IMR-90 (cell line): Measurements from ENCODE around the gene RAC3. TPM values are rescaled to one million over a fixed set of nuclear protein-coding genes. Genes with fewer than 3 reads are reported as not detected.

Source experiments
- ATAC-seq: fragments of 200-7000 bp; cut with Tn5 transposase; 2 replicates; pipeline ENCODE4 v1.9.1; 2020; ENCODE audit warnings: low read depth, mild to moderate bottlenecking, moderate library complexity
- BruUV-seq: library from RNA; stranded (reverse); fragments of 400-500 nt; replicated peaks from 2 replicates; lab custom pipeline; 2021; lab: Mats Ljungman, UMichigan
- CTCF ChIA-PET: fragments of 300-600 bp; formaldehyde crosslinking; extraction: SDS; loops from one replicate; lab custom pipeline; 2021; ENCODE audit warnings: antibody characterized with exemption; lab: Yijun Ruan, JAX
- POLR2A ChIA-PET: fragments of 300-600 bp; sonication (Branson Sonifier 250); formaldehyde crosslinking; loops from one replicate; lab custom pipeline; 2022; ENCODE audit warnings: antibody characterized with exemption; ENCODE audit not compliant: unreplicated experiment; lab: Charles Lee
- DNase-seq: peaks from one replicate; pipeline ENCODE4 v3.0.0; 2013
- H2AFZ ChIP-seq: replicated peaks from 2 replicates; pipeline ENCODE3; 2013; ENCODE audit warnings: low read length, mild to moderate bottlenecking; ENCODE audit not compliant: poor library complexity
- H2AK5ac ChIP-seq: 2 replicates; pipeline ENCODE4 v1.6.1; 2013; ENCODE audit warnings: low read depth, low read length, inconsistent platforms
- H2AK9ac ChIP-seq: replicated peaks from 2 replicates; pipeline ENCODE3; 2013; ENCODE audit warnings: mild to moderate bottlenecking, low read depth, low read length, moderate library complexity; ENCODE audit not compliant: poor library complexity
- H2BK120ac ChIP-seq: 2 replicates; pipeline ENCODE4 v1.6.1; 2013; ENCODE audit warnings: low read depth, low read length, inconsistent platforms
- H2BK15ac ChIP-seq: 3 replicates; pipeline ENCODE4 v1.6.1; 2013; ENCODE audit warnings: low read depth, low read length, inconsistent platforms
- H2BK20ac ChIP-seq: 2 replicates; pipeline ENCODE4 v1.6.1; 2013; ENCODE audit warnings: low read depth, mild to moderate bottlenecking, inconsistent platforms, low read length, moderate library complexity
- H2BK5ac ChIP-seq: 2 replicates; pipeline ENCODE4 v1.6.1; 2013; ENCODE audit warnings: mild to moderate bottlenecking, low read depth, low read length, inconsistent platforms; ENCODE audit not compliant: poor library complexity, severe bottlenecking
- H3K14ac ChIP-seq: replicated peaks from 2 replicates; pipeline ENCODE4 v1.6.1; 2013; ENCODE audit warnings: low read depth, low read length, inconsistent platforms
- H3K18ac ChIP-seq: 2 replicates; pipeline ENCODE4 v1.6.1; 2013; ENCODE audit warnings: low read depth, low read length, control low read depth
- H3K23ac ChIP-seq: 2 replicates; pipeline ENCODE4 v1.6.1; 2013; ENCODE audit warnings: low read depth, low read length, inconsistent platforms
- H3K27ac ChIP-seq: 2 replicates; pipeline ENCODE4 v1.5.1; 2013; ENCODE audit warnings: mild to moderate bottlenecking, control low read depth, low read length; ENCODE audit not compliant: insufficient read depth
- H3K27me3 ChIP-seq: 2 replicates; pipeline ENCODE4 v1.6.1; 2013; ENCODE audit warnings: low read length; ENCODE audit not compliant: control insufficient read depth, insufficient read depth
- H3K36me3 ChIP-seq: 2 replicates; pipeline ENCODE4 v1.6.1; 2013; ENCODE audit warnings: low read length, mixed read lengths; ENCODE audit not compliant: control insufficient read depth, insufficient read depth
- H3K4ac ChIP-seq: 2 replicates; pipeline ENCODE4 v1.6.1; 2013; ENCODE audit warnings: low read depth, low read length, inconsistent platforms
- H3K4me1 ChIP-seq: 2 replicates; pipeline ENCODE4 v1.6.1; 2013; ENCODE audit warnings: low read length, mixed read lengths; ENCODE audit not compliant: control insufficient read depth, insufficient read depth
- H3K4me2 ChIP-seq: 2 replicates; pipeline ENCODE4 v1.6.1; 2013; ENCODE audit warnings: low read depth, mild to moderate bottlenecking, control low read depth, low read length, moderate library complexity
- H3K4me3 ChIP-seq: 2 replicates; pipeline ENCODE4 v1.5.1; 2013; ENCODE audit warnings: low read depth, mild to moderate bottlenecking, control low read depth, low read length, moderate library complexity; ENCODE audit not compliant: insufficient read depth
- H3K56ac ChIP-seq: 2 replicates; pipeline ENCODE4 v1.6.1; 2013; ENCODE audit warnings: low read length, inconsistent platforms; ENCODE audit not compliant: insufficient read depth; ENCODE audit errors: extremely low read depth
- H3K79me1 ChIP-seq, 2 experiments: 2 replicates each; pipeline ENCODE4 v1.6.1; 2013; ENCODE audit warnings: low read length in 2 of 2, inconsistent platforms in 1 of 2, low read depth in 1 of 2
- H3K9ac ChIP-seq: 2 replicates; pipeline ENCODE4 v1.6.1; 2013; ENCODE audit warnings: low read depth, low read length, control low read depth
- H3K9me1 ChIP-seq: 2 replicates; pipeline ENCODE4 v1.6.1; 2013; ENCODE audit warnings: low read length, inconsistent platforms; ENCODE audit not compliant: insufficient read depth
- H3K9me3 ChIP-seq: 2 replicates; pipeline ENCODE4 v1.6.1; 2013; ENCODE audit warnings: low read length; ENCODE audit not compliant: control insufficient read depth, insufficient read depth
- H4K20me1 ChIP-seq: 2 replicates; pipeline ENCODE4 v1.6.1; 2013; ENCODE audit warnings: low read length, inconsistent platforms; ENCODE audit not compliant: insufficient read depth
- H4K5ac ChIP-seq: 2 replicates; pipeline ENCODE4 v1.6.1; 2013; ENCODE audit warnings: mild to moderate bottlenecking, low read depth, low read length, control low read depth
- H4K8ac ChIP-seq, 2 experiments: 2 replicates each; pipeline ENCODE4 v1.6.1; 2013; ENCODE audit warnings: low read depth in 2 of 2, low read length in 2 of 2, control low read depth in 1 of 2, inconsistent platforms in 1 of 2
- H4K91ac ChIP-seq: 2 replicates; pipeline ENCODE4 v1.6.1; 2013; ENCODE audit warnings: low read depth, low read length, inconsistent platforms; ENCODE audit not compliant: insufficient read depth
- FOS ChIP-seq: fragments of 150-350 bp; IDR thresholded peaks from 2 replicates; pipeline ENCODE4 v1.6.1; 2016; ENCODE audit warnings: low read depth, low read length
- MAZ ChIP-seq: IDR thresholded peaks from 2 replicates; pipeline ENCODE4 v1.6.1; 2012; ENCODE audit warnings: low read depth, mild to moderate bottlenecking, low read length, improper control_type of control experiment, moderate library complexity, borderline replicate concordance
- MXI1 ChIP-seq: IDR thresholded peaks from 2 replicates; pipeline ENCODE4 v1.6.1; 2012; ENCODE audit warnings: low read depth, mild to moderate bottlenecking, low read length, moderate library complexity, borderline replicate concordance
- NFE2L2 ChIP-seq: fragments of 150-350 bp; IDR thresholded peaks from 2 replicates; pipeline ENCODE4 v1.6.1; 2016; ENCODE audit warnings: low read depth, mild to moderate bottlenecking, low read length
- POLR2A ChIP-seq: IDR thresholded peaks from 2 replicates; pipeline ENCODE4 v1.6.1; 2012; ENCODE audit warnings: mild to moderate bottlenecking, low read depth, low read length
- RCOR1 ChIP-seq: IDR thresholded peaks from 2 replicates; pipeline ENCODE4 v1.6.1; 2012; ENCODE audit warnings: mild to moderate bottlenecking, low read length, improper control_type of control experiment; ENCODE audit not compliant: insufficient replicate concordance
- WGBS, 2 experiments: methylation state at CpG; one replicate each; pipeline versions ENCODE4 v1.1.5 to v1.1.7; 2013; ENCODE audit warnings: missing lambda C conversion rate in 2 of 2; ENCODE audit not compliant: insufficient read length in 1 of 2; ENCODE audit errors: extremely low coverage in 2 of 2; 5-methylcytosine and 5-hydroxymethylcytosine counted together
- dilution Hi-C: fragments of 300-500 bp; cut with HindIII; formaldehyde crosslinking; loops from one replicate; pipeline ENCODE4 v1.14.3; 2018; ENCODE audit warnings: low sequenced_read_pairs; ENCODE audit not compliant: unreplicated experiment
- in situ Hi-C: fragments of 300-500 bp; cut with MboI; formaldehyde crosslinking; loops from 3 replicates; pipeline ENCODE4 v1.14.3; 2019; ENCODE audit warnings: low sequenced_read_pairs, inconsistent platforms, mixed read lengths
- intact Hi-C: fragments of 100-400 bp; cut with micrococcal nuclease; formaldehyde crosslinking; loops from 2 replicates; pipeline ENCODE4 v1.10.0; 2022
- polyA plus RNA-seq, 3 experiments: library from polyadenylated mRNA; depleted of rRNA; stranded (reverse); fragments of >200 nt; gene quantifications; 2 replicates each; pipeline ENCODE4 v1.2.3, GENCODE V29; 2012; ENCODE audit warnings: low replicate concordance in 1 of 3
- total RNA-seq: library from RNA; depleted of rRNA; stranded (reverse); fragments of >200 nt; gene quantifications from 2 replicates; pipeline ENCODE4 v1.2.3, GENCODE V29; 2012

Gene RAC3
- total and polyA plus RNA-seq, 2 of the 4 experiments (the other 2 are of a cell fraction): 5.7 to 23.4 TPM

DNA sequence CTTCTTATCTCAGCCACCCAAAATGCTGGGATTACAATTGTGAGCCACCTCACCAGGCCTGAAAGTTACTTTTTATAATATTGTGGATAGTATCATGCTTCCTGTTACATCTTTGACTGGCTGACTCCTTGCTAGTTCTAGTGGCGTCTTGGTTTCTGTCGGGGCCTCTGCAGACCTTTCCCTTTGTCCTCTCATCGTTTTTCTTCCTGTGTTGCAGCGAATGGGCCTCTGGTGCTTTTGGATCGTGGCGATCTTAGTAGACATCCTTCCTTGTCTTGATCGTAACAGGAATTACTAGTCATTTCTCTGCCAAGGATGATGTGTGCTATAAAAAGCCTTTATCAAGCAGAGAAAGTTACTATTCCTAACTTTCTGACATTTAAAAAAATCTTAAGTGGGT is 33.3 kb upstream of the RAC3 start:
- ATAC-seq (no peak), DNase-seq (no peak)
- peaks cover 8% of the 10 kb centered on the region; the same call in 1 of the 2 replicates for H3K36me3 ChIP-seq
- in situ Hi-C loops (no loop called here), intact Hi-C loops (no loop called here), dilution Hi-C loops (no loop called here)
- H4K5ac ChIP-seq: no peak overlapping the region
- no peak overlapping the region for H2BK20ac ChIP-seq
- no peak overlapping the region for H3K4me3 ChIP-seq
- peaks cover 5 to 17% of the 10 kb centered on the region in 2 experiments; a peak in 2 of 4 replicates for H3K79me1 ChIP-seq
- H4K8ac ChIP-seq: no peak overlapping the region
- H2AK5ac ChIP-seq: no peak overlapping the region
- no peak overlapping the region for H2AFZ ChIP-seq
- no peak overlapping the region for H3K4ac ChIP-seq
- CTCF ChIA-PET: no interaction called here
- H3K18ac ChIP-seq: no peak overlapping the region
- no peaks in the 10 kb centered on the region for H3K27me3 ChIP-seq
- H3K9me1 ChIP-seq: peaks cover 5% of the 10 kb centered on the region; the same call in 1 of the 2 replicates
- H3K23ac ChIP-seq: no peak overlapping the region
- H3K4me2 ChIP-seq: no peak overlapping the region
- no peak overlapping the region for H3K9ac ChIP-seq
- H4K91ac ChIP-seq: no peak overlapping the region
- H2BK5ac ChIP-seq: no peak overlapping the region
- H4K20me1 ChIP-seq: peaks cover under 1% of the 10 kb centered on the region; the same call in 1 of the 2 replicates
- no peak overlapping the region for H2AK9ac ChIP-seq
- H3K14ac ChIP-seq: no peak overlapping the region
- no peaks in the 10 kb centered on the region for H3K9me3 ChIP-seq
- POLR2A ChIA-PET: no interaction called here
- TF ChIP-seq RCOR1 (no peak), NFE2L2 (no peak), MXI1 (no peak), POLR2A (no peak), FOS (no peak), MAZ (no peak)
- H3K27ac ChIP-seq: no peak overlapping the region
- H3K56ac ChIP-seq: no peak overlapping the region
- 70% methylated on average over 2 of the region's 7 CpGs; no CpG with 5 or more reads in 1 of the 2 experiments for WGBS, 2 experiments
- H2BK15ac ChIP-seq: no peak overlapping the region
- H2BK120ac ChIP-seq: no peak overlapping the region
- H3K4me1 ChIP-seq: peaks cover 5% of the 10 kb centered on the region
- TSS peak; percentile 22 for BruUV-seq
